GM18861 (cell line): ENCODE data around the gene FITM1.
"Not testable (repeated sequence)": the region's sequence is repeated elsewhere in the genome, so short reads cannot be mapped to it uniquely, and the experiment has no call there.

ENCODE experiments used
- ATAC-seq: cut with Tn5 transposase; IDR thresholded peaks from one replicate; pipeline ENCODE4 v1.9.1; 2021; ENCODE audit not compliant: unreplicated experiment

The FITM1 gene

GRCh38 chr14:24096545-24097181 is 33.8 kb upstream of the FITM1 start:
- no peak for ATAC-seq

GRCh38 chr14:24098229-24098926 is 32.1 kb upstream of the FITM1 start:
- ATAC-seq = no peak

GRCh38 chr14:24098927-24099813 is 31.3 kb upstream of the FITM1 start:
- ATAC-seq = no peak

- no peak for ATAC-seq
Measured at GRCh38 chr14:24100197-24100981, 30.1 kb upstream of the FITM1 start.

- no peak for ATAC-seq
Measured at GRCh38 chr14:24100982-24101494, 29.4 kb upstream of the FITM1 start.

- no peak for ATAC-seq
Measured at GRCh38 chr14:24102357-24103048, 28.0 kb upstream of the FITM1 start.

- ATAC-seq = no peak
Measured at GRCh38 chr14:24103451-24103850, 27.0 kb upstream of the FITM1 start.

GRCh38 chr14:24105609-24106239 is 24.7 kb upstream of the FITM1 start:
- not testable (repeated sequence) for ATAC-seq

GRCh38 chr14:24106672-24107271 is 23.7 kb upstream of the FITM1 start:
- no peak for ATAC-seq

GRCh38 chr14:24108336-24108874 is 22.1 kb upstream of the FITM1 start:
- ATAC-seq = no peak

- ATAC-seq = no peak
Measured at GRCh38 chr14:24110060-24110459, 20.4 kb upstream of the FITM1 start.

- no peak for ATAC-seq
Measured at GRCh38 chr14:24110523-24110922, 19.9 kb upstream of the FITM1 start.

GRCh38 chr14:24113379-24113800 is 17.1 kb upstream of the FITM1 start:
- no peak for ATAC-seq

- ATAC-seq = peak; percentile 30
Measured at GRCh38 chr14:24113801-24114531, 16.5 kb upstream of the FITM1 start.

- ATAC-seq = peak; percentile 78
Measured at GRCh38 chr14:24114532-24115421, 15.7 kb upstream of the FITM1 start, which contains the start of the genes DCAF11 and NRL. TSS of gene DCAF11 (plus strand) at chr14:24114777. CDS start at chr14:24115595, 818 bp downstream. TSS of gene NRL (minus strand) at chr14:24114949. CDS start at chr14:24082848, 32,101 bp downstream.

- ATAC-seq = no peak
Measured at GRCh38 chr14:24115422-24116127, 14.9 kb upstream of the FITM1 start.
